HG03457 (cell line): ENCODE measurements around the gene ARMH2.

Experiments used
- ATAC-seq: cut with Tn5 transposase; IDR thresholded peaks from one replicate; pipeline ENCODE4 v1.9.1; 2021; ENCODE audit warnings: moderate number of reproducible peaks; ENCODE audit not compliant: unreplicated experiment

ARMH2 gene

GRCh38 chr6:24821860-24822444 lies 23.2 kb upstream of the ARMH2 start:
- no peak for ATAC-seq

- no peak for ATAC-seq
Measured at GRCh38 chr6:24818346-24818745, 19.6 kb upstream of the ARMH2 start.

GRCh38 chr6:24809728-24810127 lies 11.0 kb upstream of the ARMH2 start:
- ATAC-seq, result no peak

GRCh38 chr6:24807584-24807983 lies 8.9 kb upstream of the ARMH2 start:
- no peak for ATAC-seq

GRCh38 chr6:24802271-24803059 lies 3.7 kb upstream of the ARMH2 start:
- no peak for ATAC-seq

- ATAC-seq, result no peak
Measured at GRCh38 chr6:24799541-24799915, 811 bp upstream of the ARMH2 start.

- no peak for ATAC-seq
Measured at GRCh38 chr6:24797596-24798216, 1.0 kb downstream of the ARMH2 start.

- ATAC-seq, result no peak
Measured at GRCh38 chr6:24796616-24797290, 2.0 kb downstream of the ARMH2 start.

- ATAC-seq, result no peak
Measured at GRCh38 chr6:24795106-24795505, 3.6 kb downstream of the ARMH2 start.

- no peak for ATAC-seq
Measured at GRCh38 chr6:24788031-24788665, 10.6 kb downstream of the ARMH2 start.

- ATAC-seq, result no peak
Measured at GRCh38 chr6:24780206-24780605, 18.5 kb downstream of the ARMH2 start.

GRCh38 chr6:24779416-24780016 lies 19.2 kb downstream of the ARMH2 start:
- ATAC-seq, result no peak

- no peak for ATAC-seq
Measured at GRCh38 chr6:24778878-24779277, 19.8 kb downstream of the ARMH2 start.

GRCh38 chr6:24778121-24778520 lies 20.6 kb downstream of the ARMH2 start:
- no peak for ATAC-seq

GRCh38 chr6:24777227-24777626 lies 21.5 kb downstream of the ARMH2 start:
- no peak for ATAC-seq

- ATAC-seq, result peak; percentile 6
Measured at GRCh38 chr6:24775520-24776058, 23.1 kb downstream of the ARMH2 start.

GRCh38 chr6:24774696-24775519 lies 23.8 kb downstream of the ARMH2 start, which contains the start of gene GMNN:
TSS of gene GMNN (plus strand) at chr6:24774937. CDS start at chr6:24777247, 2,310 bp downstream.
- ATAC-seq, result peak; percentile 74

- ATAC-seq, result no peak
Measured at GRCh38 chr6:24768361-24768760, 30.4 kb downstream of the ARMH2 start.

- no peak for ATAC-seq
Measured at GRCh38 chr6:24766680-24767462, 31.8 kb downstream of the ARMH2 start.
